Type B pancreatic cell (in vitro differentiated cells): Measurements from ENCODE around the gene STAT5A. TPM values are rescaled to one million over a fixed set of nuclear protein-coding genes. Genes with fewer than 3 reads are reported as not detected.

Experiments used
- DNase-seq: peaks from one replicate; pipeline ENCODE4 v3.0.0; 2021; ENCODE audit warnings: mixed read lengths; ENCODE audit not compliant: unreplicated experiment; ENCODE audit errors: extremely low spot score
- H3K27ac Mint-ChIP-seq: 2 replicates; pipeline ENCODE4 v1.8.0; 2021; ENCODE audit warnings: mild to moderate bottlenecking, mixed read lengths
- H3K27me3 Mint-ChIP-seq: 2 replicates; pipeline ENCODE4 v1.8.0; 2021; ENCODE audit warnings: mixed read lengths
- H3K36me3 Mint-ChIP-seq: 2 replicates; pipeline ENCODE4 v1.8.0; 2021; ENCODE audit warnings: mixed read lengths
- H3K4me1 Mint-ChIP-seq: one replicate; pipeline ENCODE4 v1.8.0; 2021; ENCODE audit warnings: mixed read lengths; ENCODE audit not compliant: unreplicated experiment
- H3K4me3 Mint-ChIP-seq: 2 replicates; pipeline ENCODE4 v1.8.0; 2021; ENCODE audit warnings: mild to moderate bottlenecking, mixed read lengths
- H3K9me3 Mint-ChIP-seq: 2 replicates; pipeline ENCODE4 v1.8.0; 2021; ENCODE audit warnings: mixed read lengths
- CTCF ChIP-seq: fragments of 200-600 bp; sonication (generic); conservative IDR thresholded peaks from 2 replicates; pipeline ENCODE4 v1.5.0; 2021; ENCODE audit warnings: antibody characterized with exemption, mild to moderate bottlenecking
- total RNA-seq: library from RNA; stranded (reverse); gene quantifications from 2 replicates; pipeline ENCODE4 v1.2.1, GENCODE V29; 2021; ENCODE audit warnings: low replicate concordance

Gene STAT5A
- total RNA-seq, 1 donor from 2014 or later: 2.0 TPM

GRCh38 chr17:42334677-42335076, 46.4 kb downstream of the STAT5A start:
- Mint-ChIP-seq H3K4me1 (peaks cover under 1% of the 10 kb centered on the region), H3K27me3 (no peaks in the 10 kb centered on the region), H3K4me3 (no peak overlapping the region), H3K36me3 (peaks cover 20% of the 10 kb centered on the region), H3K9me3 (no peaks in the 10 kb centered on the region), H3K27ac (no peak overlapping the region)
- no peak for TF ChIP-seq CTCF
- no peak for DNase-seq

DNA sequence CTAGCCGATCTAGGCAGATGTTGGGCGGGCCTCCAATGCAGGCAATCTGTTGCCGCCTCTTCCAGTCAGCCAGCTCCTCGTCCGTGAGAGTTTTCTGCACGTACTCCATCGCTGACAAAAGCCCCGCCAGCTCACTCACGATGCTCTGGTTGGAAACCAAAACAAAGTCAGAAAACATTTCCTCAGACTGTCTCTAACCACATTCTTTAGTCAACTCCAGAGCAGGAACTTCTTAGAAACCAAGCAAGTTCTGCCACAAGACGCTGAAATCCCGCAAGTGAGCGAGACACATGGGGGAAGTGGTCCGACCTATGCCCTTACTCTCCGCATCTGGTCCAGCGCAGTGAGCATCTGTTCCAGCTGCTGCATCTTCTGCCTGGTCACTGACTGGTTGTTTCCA, 49.1 kb downstream of the STAT5A start:
- H3K27me3 Mint-ChIP-seq: no peaks in the 10 kb centered on the region

GRCh38 chr17:42338427-42338985, 50.2 kb downstream of the STAT5A start:
- no peak overlapping the region for H3K4me3 Mint-ChIP-seq
- H3K36me3 Mint-ChIP-seq: peaks cover 18% of the 10 kb centered on the region
- no peaks in the 10 kb centered on the region for H3K9me3 Mint-ChIP-seq
- no peak for TF ChIP-seq CTCF
- peaks cover 6% of the 10 kb centered on the region for H3K4me1 Mint-ChIP-seq
- H3K27ac Mint-ChIP-seq: no peak overlapping the region
- DNase-seq: no peak
- H3K27me3 Mint-ChIP-seq: no peaks in the 10 kb centered on the region

More for the DNA sequence above, 49.1 kb downstream of the STAT5A start:
- Mint-ChIP-seq H3K27ac (no peak overlapping the region), H3K4me3 (no peak overlapping the region), H3K4me1 (peaks cover 2% of the 10 kb centered on the region), H3K9me3 (no peaks in the 10 kb centered on the region), H3K36me3 (peaks cover 18% of the 10 kb centered on the region)
- DNase-seq: no peak
- no peak for TF ChIP-seq CTCF

GRCh38 chr17:42339221-42339620, 50.9 kb downstream of the STAT5A start:
- H3K36me3 Mint-ChIP-seq: peaks cover 17% of the 10 kb centered on the region
- peaks cover 6% of the 10 kb centered on the region for H3K4me1 Mint-ChIP-seq
- TF ChIP-seq CTCF: no peak
- no peak for DNase-seq
- H3K27me3 Mint-ChIP-seq: no peaks in the 10 kb centered on the region
- H3K4me3 Mint-ChIP-seq: no peak overlapping the region
- no peaks in the 10 kb centered on the region for H3K9me3 Mint-ChIP-seq
- no peak overlapping the region for H3K27ac Mint-ChIP-seq

DNA sequence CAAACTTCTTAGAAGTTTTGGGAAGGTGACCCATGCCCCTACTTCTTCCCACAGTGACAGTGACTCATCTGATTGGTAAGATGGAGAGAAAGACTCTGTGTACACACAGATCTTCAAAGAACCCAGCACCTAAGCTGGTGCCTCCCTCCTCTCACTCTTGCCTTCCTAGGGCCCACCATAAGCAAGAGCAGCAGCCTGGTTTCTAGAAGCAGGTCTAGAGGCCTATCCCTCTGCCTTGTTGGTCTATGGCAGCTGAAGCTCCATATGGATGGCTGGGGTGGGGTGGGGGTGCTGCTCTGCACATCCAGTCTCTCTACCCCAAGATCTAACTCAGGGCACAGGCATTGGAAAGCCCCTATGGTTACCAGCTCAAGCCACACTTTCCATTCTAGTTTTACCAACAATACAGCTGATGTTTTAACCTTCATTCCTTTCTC, 52.4 kb downstream of the STAT5A start:
- no peaks in the 10 kb centered on the region for H3K9me3 Mint-ChIP-seq
- H3K27ac Mint-ChIP-seq: no peak overlapping the region
- no peak for DNase-seq
- no peaks in the 10 kb centered on the region for H3K27me3 Mint-ChIP-seq
- no peak overlapping the region for H3K4me3 Mint-ChIP-seq
- peaks cover 17% of the 10 kb centered on the region for H3K36me3 Mint-ChIP-seq
- TF ChIP-seq CTCF: no peak
- peaks cover 6% of the 10 kb centered on the region for H3K4me1 Mint-ChIP-seq

- Mint-ChIP-seq H3K9me3 (no peaks in the 10 kb centered on the region), H3K27ac (no peak overlapping the region), H3K36me3 (peaks cover 17% of the 10 kb centered on the region), H3K27me3 (no peaks in the 10 kb centered on the region), H3K4me1 (peaks cover 6% of the 10 kb centered on the region), H3K4me3 (no peak overlapping the region)
- DNase-seq: no peak
- TF ChIP-seq CTCF: no peak
These were observed 53.3 kb downstream of the STAT5A start for GRCh38 chr17:42341568-42341967.
